B cell (primary cell): ENCODE measurements around the gene CEP131. TPM values are rescaled to one million over a fixed set of nuclear protein-coding genes. Genes with fewer than 3 reads are reported as not detected.

Experiments
- ATAC-seq: fragments of 200-7000 bp; cut with Tn5 transposase; one replicate; pipeline ENCODE4 v1.10.0; 2021; ENCODE audit warnings: low read depth, mild to moderate bottlenecking, moderate number of reproducible peaks, moderate library complexity
- CTCF ChIA-PET: fragments of 350-600 bp; sonication (Branson Sonifier 250); formaldehyde crosslinking; loops from one replicate; lab custom pipeline; 2021; ENCODE audit warnings: antibody characterized with exemption, inconsistent platforms; lab: Charles Lee
- POLR2A ChIA-PET: fragments of 350-600 bp; sonication (Branson Sonifier 250); formaldehyde crosslinking; loops from one replicate; lab custom pipeline; 2021; ENCODE audit warnings: antibody characterized with exemption; lab: Charles Lee
- DNase-seq: peaks from one replicate; pipeline ENCODE4 v3.0.0; 2013
- H2AFZ ChIP-seq: 2 replicates; pipeline ENCODE4 v1.6.1; 2012; ENCODE audit warnings: mild to moderate bottlenecking, low read depth, low read length; ENCODE audit not compliant: insufficient read depth, poor library complexity, severe bottlenecking
- H3K27ac ChIP-seq, 2 donors: 1 replicate in 1 of 2; 2 replicates in 1 of 2; pipeline ENCODE4 v1.5.1; 2012 to 2013; ENCODE audit warnings: low read length in 2 of 2, mild to moderate bottlenecking in 2 of 2, moderate library complexity in 1 of 2
- H3K27me3 ChIP-seq, 4 experiments: fragments of 200-600 bp in 1 of 4; sonication (generic) in 1 of 4; replicated peaks in 1 of 4; 1 replicate in 2 of 4; 2 replicates in 2 of 4; pipeline versions ENCODE4 v1.6.1 to v1.7.0; 2013 to 2016; ENCODE audit warnings: low read length in 3 of 4, mild to moderate bottlenecking in 2 of 4, mixed read lengths in 1 of 4, moderate library complexity in 1 of 4; ENCODE audit not compliant: insufficient read depth in 4 of 4, control insufficient read depth in 3 of 4; ENCODE audit errors: control extremely low read depth in 1 of 4
- H3K36me3 ChIP-seq, 2 experiments: replicated peaks in 1 of 2; 1 replicate in 1 of 2; 2 replicates in 1 of 2; pipeline versions ENCODE4 v1.6.1 to v1.7.1; 2013; ENCODE audit warnings: low read length in 1 of 2; ENCODE audit not compliant: insufficient read depth in 2 of 2, control insufficient read depth in 1 of 2; ENCODE audit errors: control extremely low read depth in 1 of 2, extremely low read depth in 1 of 2
- H3K4me1 ChIP-seq, 2 donors: fragments of 200-600 bp in 1 of 2; sonication (generic) in 1 of 2; 1 replicate in 1 of 2; 2 replicates in 1 of 2; pipeline versions ENCODE4 v1.5.1 to v1.6.1; 2013 to 2017; ENCODE audit warnings: low read length in 2 of 2; ENCODE audit not compliant: control insufficient read depth in 2 of 2, insufficient read depth in 2 of 2
- H3K4me2 ChIP-seq: replicated peaks from 2 replicates; pipeline ENCODE3; 2012; ENCODE audit warnings: mild to moderate bottlenecking, low read depth, low read length; ENCODE audit not compliant: poor library complexity, severe bottlenecking
- H3K4me3 ChIP-seq, 5 experiments: fragments of 200-600 bp in 1 of 5; sonication (generic) in 1 of 5; 1 replicate in 3 of 5; 2 replicates in 2 of 5; pipeline versions ENCODE4 v1.5.1 to v1.7.0; 2011 to 2016; ENCODE audit warnings: low read length in 4 of 5, mild to moderate bottlenecking in 4 of 5, low read depth in 2 of 5, control low read depth in 1 of 5, moderate library complexity in 1 of 5; ENCODE audit not compliant: insufficient read depth in 1 of 5; ENCODE audit errors: control extremely low read depth in 1 of 5, extremely low read depth in 1 of 5
- H3K79me2 ChIP-seq: fragments of 200-600 bp; sonication (generic); one replicate; pipeline ENCODE4 v1.6.0; 2016; ENCODE audit warnings: low read length; ENCODE audit not compliant: control insufficient read depth, insufficient read depth
- H3K9ac ChIP-seq: fragments of 200-600 bp; sonication (generic); 2 replicates; pipeline ENCODE4 v1.6.1; 2017; ENCODE audit warnings: mild to moderate bottlenecking, low read length, moderate library complexity
- H3K9me3 ChIP-seq, 3 donors: one replicate each; pipeline versions ENCODE4 v1.6.1 to v1.7.1; 2013; ENCODE audit warnings: low read length in 2 of 3; ENCODE audit not compliant: control insufficient read depth in 2 of 3, insufficient read depth in 1 of 3; ENCODE audit errors: control extremely low read depth in 1 of 3
- H4K20me1 ChIP-seq: 2 replicates; pipeline ENCODE4 v1.6.0; 2012; ENCODE audit warnings: mild to moderate bottlenecking, low read length; ENCODE audit not compliant: insufficient read depth, control insufficient read depth, poor library complexity, severe bottlenecking
- H3K27ac Mint-ChIP-seq: one replicate; pipeline ENCODE4 v1.8.0; 2021; ENCODE audit warnings: mixed read lengths
- H3K27me3 Mint-ChIP-seq: one replicate; pipeline ENCODE4 v1.8.0; 2021; ENCODE audit warnings: mixed read lengths
- H3K4me1 Mint-ChIP-seq: one replicate; pipeline ENCODE4 v1.8.0; 2021; ENCODE audit warnings: mixed read lengths
- H3K4me3 Mint-ChIP-seq: one replicate; pipeline ENCODE4 v1.8.0; 2021; ENCODE audit warnings: mixed read lengths
- H3K9me3 Mint-ChIP-seq: one replicate; pipeline ENCODE4 v1.8.0; 2022; ENCODE audit warnings: mixed read lengths; ENCODE audit not compliant: insufficient read depth
- EZH2 ChIP-seq: IDR thresholded peaks from 2 replicates; pipeline ENCODE4 v1.6.1; 2012; ENCODE audit warnings: borderline replicate concordance, low read depth, mild to moderate bottlenecking, moderate library complexity, low read length; ENCODE audit not compliant: insufficient read depth, poor library complexity, severe bottlenecking
- WGBS: methylation state at CpG from one replicate; pipeline ENCODE4 v1.1.5; 2013; ENCODE audit warnings: missing lambda C conversion rate; ENCODE audit not compliant: insufficient coverage; 5-methylcytosine and 5-hydroxymethylcytosine counted together
- intact Hi-C: fragments of 100-400 bp; cut with micrococcal nuclease; formaldehyde crosslinking; loops from one replicate; pipeline ENCODE4 v1.10.0; 2022
- polyA plus RNA-seq: library from polyadenylated mRNA; depleted of rRNA; stranded (reverse); fragments of >200 nt; gene quantifications from 2 replicates; pipeline ENCODE4 v1.2.3, GENCODE V29; 2012
- total RNA-seq, 2 donors: library from RNA; stranded (reverse); fragments of 120-200 nt in 1 of 2; gene quantifications; 1 replicate in 1 of 2; 2 replicates in 1 of 2; pipeline versions ENCODE4 v1.2.3 to v1.2.4, GENCODE V29; 2013 to 2022
- TF ChIP-seq, protein P1 (sequence below): fragments of 200-600 bp; IDR thresholded peaks from one replicate; pipeline ENCODE4 v1.8.0; 2022; ENCODE audit warnings: antibody characterized with exemption, mild to moderate bottlenecking

Gene CEP131
- total and polyA plus RNA-seq, 2 donors (not counting 1 experiment from before 2014, with no cell fraction given), result 18.8 to 25.5 TPM

DNA sequence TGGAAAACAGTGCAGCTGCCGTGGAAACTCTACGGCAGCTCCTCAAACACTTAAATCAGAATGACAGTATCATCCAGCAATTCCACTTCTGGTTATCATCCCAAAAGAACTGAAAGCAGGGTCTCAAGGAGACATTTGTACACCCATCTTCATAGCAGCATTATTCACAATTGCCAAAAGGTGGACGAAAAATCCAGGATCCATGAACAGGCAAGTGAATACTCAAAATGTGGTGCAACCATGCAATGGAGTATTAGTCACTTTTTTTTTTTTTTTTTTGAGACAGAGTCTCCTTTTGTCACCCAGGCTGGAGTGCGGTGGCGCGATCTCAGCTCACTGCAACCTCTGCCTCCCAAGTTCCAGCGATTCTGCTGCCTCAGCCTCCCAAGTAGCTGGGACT is 46.1 kb downstream of the CEP131 start:
- Histone ChIP-seq H3K9me3 (no peaks in the 10 kb centered on the region), H3K79me2 (no peaks in the 10 kb centered on the region), H3K4me2 (no peak overlapping the region), H4K20me1 (no peaks in the 10 kb centered on the region), H2AFZ (no peak overlapping the region), H3K36me3 (no peaks in the 10 kb centered on the region), H3K27ac (no peak overlapping the region), H3K27me3 (no peaks in the 10 kb centered on the region), H3K9ac (no peak overlapping the region), H3K4me1 (no peaks in the 10 kb centered on the region), H3K4me3 (no peak overlapping the region)
- intact Hi-C loops, result no loop called here
- CTCF ChIA-PET, result no interaction called here
- no peaks in the 10 kb centered on the region for H3K4me1 Mint-ChIP-seq
- no peak overlapping the region for H3K27ac Mint-ChIP-seq
- H3K4me3 Mint-ChIP-seq, result no peak overlapping the region
- POLR2A ChIA-PET, result interaction anchor here (0.6 kb wide), 1 partner anchor 403 kb away, joined by 4 read pairs; no protein-coding TSS in a partner anchor
- 100% methylated on average over 6 of the region's 7 CpGs for WGBS
- TF ChIP-seq EZH2, result no peak
- TF ChIP-seq, protein P1, sequence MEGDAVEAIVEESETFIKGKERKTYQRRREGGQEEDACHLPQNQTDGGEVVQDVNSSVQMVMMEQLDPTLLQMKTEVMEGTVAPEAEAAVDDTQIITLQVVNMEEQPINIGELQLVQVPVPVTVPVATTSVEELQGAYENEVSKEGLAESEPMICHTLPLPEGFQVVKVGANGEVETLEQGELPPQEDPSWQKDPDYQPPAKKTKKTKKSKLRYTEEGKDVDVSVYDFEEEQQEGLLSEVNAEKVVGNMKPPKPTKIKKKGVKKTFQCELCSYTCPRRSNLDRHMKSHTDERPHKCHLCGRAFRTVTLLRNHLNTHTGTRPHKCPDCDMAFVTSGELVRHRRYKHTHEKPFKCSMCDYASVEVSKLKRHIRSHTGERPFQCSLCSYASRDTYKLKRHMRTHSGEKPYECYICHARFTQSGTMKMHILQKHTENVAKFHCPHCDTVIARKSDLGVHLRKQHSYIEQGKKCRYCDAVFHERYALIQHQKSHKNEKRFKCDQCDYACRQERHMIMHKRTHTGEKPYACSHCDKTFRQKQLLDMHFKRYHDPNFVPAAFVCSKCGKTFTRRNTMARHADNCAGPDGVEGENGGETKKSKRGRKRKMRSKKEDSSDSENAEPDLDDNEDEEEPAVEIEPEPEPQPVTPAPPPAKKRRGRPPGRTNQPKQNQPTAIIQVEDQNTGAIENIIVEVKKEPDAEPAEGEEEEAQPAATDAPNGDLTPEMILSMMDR, result no peak
- H3K9me3 Mint-ChIP-seq, result peaks cover 7% of the 10 kb centered on the region
- DNase-seq, result no peak
- H3K27me3 Mint-ChIP-seq, result no peaks in the 10 kb centered on the region
- ATAC-seq, result no peak

- Histone ChIP-seq H3K4me2 (no peak overlapping the region), H3K9ac (no peak overlapping the region), H3K79me2 (no peaks in the 10 kb centered on the region), H3K4me3 (no peak overlapping the region), H2AFZ (no peak overlapping the region), H4K20me1 (no peaks in the 10 kb centered on the region), H3K27ac (no peak overlapping the region), H3K4me1 (no peaks in the 10 kb centered on the region), H3K27me3 (no peaks in the 10 kb centered on the region), H3K9me3 (no peaks in the 10 kb centered on the region), H3K36me3 (no peaks in the 10 kb centered on the region)
- POLR2A ChIA-PET, result no interaction called here
- no peak for DNase-seq
- intact Hi-C loops, result no loop called here
- Mint-ChIP-seq H3K27me3 (no peaks in the 10 kb centered on the region), H3K27ac (no peak overlapping the region), H3K4me1 (no peaks in the 10 kb centered on the region), H3K9me3 (peaks cover 7% of the 10 kb centered on the region), H3K4me3 (no peak overlapping the region)
- no peak for ATAC-seq
- no peak for TF ChIP-seq EZH2
- TF ChIP-seq, protein P1, result no peak
- CTCF ChIA-PET, result no interaction called here
- WGBS, result 89% methylated on average over 1 of the region's 1 CpG
These were observed 49.0 kb downstream of the CEP131 start for GRCh38 chr17:81173762-81174155.
